ELF-1 (cell line): Measurements from ENCODE around the gene TIMM17B.
A peak's percentile ranks its signal among the peaks of the same experiment; 100 is the strongest.

Source experiments
- DNase-seq: peaks from one replicate; pipeline ENCODE4 v3.0.0-alpha.2; 2016; ENCODE audit warnings: low read depth, low spot score

Gene TIMM17B

DNA sequence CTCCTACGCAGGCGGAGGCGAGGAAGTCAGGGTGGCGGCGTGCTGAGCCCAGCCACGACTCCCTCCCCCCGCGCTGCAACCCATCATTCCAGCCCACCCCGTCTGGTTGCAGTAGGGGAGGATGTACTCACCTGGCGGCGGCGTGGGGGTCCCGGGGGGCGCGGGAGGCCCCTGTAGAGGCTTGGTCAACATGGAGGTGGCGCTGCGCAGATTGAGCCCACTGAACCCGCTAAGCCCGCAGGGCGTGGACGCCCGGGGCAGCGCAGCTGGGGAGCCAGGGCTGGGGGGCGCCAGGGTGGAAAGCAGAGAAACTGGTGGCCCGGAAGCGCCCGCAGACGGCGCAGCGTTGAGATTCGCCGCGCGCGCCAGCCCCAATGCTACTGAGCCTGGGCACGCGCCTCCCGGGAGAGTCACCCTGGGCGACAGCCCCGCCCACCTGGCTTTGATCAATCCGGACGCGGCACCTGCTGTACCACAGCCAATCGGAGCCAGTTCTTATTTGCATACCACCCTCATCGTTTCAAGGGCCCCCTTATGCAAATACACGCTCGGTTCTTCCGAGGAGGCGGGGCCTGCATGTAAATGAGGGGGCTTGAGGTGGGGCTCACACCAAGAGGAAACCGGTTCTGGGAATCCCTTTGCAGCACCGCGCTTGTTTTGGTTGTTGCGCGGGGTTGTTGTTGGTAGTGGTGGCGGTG, 21.2 kb upstream of the TIMM17B start, which contains the start of gene PIM2:
Gene PIM2, minus strand, starts transcription at position 382 of the 698 bp plus-strand sequence. Its CDS starts 190 bp downstream, at position 192.
- peak; percentile 99 for DNase-seq

DNA sequence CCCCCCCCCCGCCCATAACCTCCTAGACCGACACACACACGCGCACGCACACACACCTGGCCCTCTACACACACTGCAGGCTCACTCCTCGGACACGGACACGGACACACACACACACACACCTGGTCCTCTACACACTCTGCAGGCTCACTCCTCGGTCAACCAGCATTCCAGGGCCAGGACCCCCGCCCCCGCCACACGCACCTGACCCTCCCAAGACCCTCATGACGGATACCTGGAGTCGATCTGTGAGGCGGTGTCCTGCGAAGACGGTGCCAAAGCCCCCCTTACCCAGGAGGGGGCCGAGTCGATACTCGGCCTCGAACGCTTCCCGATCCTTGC, 20.7 kb upstream of the TIMM17B start:
- no peak for DNase-seq

DNA sequence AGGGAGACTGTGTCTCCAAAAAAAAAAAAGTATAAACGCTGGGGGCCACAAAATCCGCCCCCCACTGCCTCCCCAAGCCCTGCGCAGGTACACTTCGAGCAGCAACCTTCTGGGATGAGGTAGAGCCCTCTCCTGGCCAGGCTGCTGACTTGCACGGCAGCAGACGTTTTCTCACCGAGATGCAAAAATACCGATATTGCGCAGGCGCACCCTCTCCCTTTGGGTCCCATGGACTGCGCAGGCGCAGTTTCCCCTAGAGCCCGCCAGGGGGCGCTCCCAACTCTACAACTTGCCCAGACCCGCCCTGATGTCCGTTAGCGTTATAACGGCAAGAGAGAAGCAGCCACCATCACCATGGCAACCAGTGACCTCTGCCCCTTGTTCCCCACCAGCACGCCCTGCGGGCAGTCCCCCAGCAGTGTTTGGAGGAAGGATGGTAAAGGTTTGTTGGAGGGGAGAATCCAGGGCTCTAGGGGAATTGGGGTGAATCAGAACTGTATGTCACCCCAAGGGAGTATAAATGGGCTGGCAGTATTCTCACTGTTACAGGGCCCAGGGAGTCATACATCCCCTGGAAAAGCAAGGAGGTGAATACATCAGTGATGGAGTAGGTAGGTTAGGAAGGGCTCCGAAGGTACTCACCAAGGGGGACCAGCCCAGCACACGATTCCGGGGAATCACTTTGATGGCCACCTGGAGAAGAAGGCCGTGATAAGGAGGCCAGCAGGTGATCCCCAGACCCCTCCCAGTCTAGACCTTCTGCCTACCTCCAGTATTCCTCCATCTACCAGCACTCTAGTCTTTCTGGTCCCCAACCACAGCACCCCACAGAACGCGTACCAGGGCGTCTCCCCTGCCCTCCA, 19.8 kb upstream of the TIMM17B start:
- peak; percentile 100 for DNase-seq

DNA sequence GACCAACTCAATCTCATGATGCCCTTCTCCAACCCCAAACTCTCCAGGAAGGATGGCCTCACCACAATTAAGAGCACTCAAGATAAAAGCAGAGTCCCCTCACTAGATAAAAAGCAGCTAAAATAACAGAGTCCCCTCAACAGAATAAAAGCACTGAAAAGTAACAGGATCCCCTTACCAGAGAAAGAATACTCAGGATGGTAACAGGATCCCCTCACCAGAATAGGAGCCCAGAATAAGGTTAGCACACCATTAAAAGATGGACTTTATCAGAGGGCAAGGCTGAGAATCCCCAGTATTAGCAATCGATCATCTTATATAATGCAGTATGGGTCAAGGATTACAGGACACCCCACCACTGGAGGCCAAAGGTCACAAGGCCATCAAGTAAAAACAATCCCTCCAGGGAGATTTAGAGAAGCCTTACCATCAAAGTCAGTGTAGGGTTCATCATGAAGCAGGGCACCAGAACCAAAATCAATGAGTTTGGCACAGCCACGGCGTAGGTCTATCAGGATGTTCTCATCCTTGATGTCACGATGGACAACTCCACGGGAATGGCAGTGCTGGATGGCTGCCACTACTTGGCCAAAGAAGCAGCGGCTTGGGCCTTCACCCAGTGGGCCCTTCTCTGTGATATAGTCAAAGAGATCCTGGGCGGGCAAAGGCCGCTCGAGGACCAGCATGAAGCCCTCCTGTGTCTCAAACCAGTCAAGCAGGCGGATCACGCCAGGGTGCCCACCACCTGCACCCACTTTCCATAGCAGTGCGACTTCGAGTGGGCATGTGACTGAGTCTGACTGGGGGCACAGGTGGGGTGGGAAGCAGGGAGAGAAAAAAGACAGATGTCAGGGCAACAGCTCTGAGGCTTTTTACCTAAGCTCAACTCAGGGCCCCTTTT, 17.3 kb upstream of the TIMM17B start:
- DNase-seq = no peak

- DNase-seq = no peak
Observed at GRCh38 chrX:48913605-48914366, 16.2 kb upstream of the TIMM17B start.

DNA sequence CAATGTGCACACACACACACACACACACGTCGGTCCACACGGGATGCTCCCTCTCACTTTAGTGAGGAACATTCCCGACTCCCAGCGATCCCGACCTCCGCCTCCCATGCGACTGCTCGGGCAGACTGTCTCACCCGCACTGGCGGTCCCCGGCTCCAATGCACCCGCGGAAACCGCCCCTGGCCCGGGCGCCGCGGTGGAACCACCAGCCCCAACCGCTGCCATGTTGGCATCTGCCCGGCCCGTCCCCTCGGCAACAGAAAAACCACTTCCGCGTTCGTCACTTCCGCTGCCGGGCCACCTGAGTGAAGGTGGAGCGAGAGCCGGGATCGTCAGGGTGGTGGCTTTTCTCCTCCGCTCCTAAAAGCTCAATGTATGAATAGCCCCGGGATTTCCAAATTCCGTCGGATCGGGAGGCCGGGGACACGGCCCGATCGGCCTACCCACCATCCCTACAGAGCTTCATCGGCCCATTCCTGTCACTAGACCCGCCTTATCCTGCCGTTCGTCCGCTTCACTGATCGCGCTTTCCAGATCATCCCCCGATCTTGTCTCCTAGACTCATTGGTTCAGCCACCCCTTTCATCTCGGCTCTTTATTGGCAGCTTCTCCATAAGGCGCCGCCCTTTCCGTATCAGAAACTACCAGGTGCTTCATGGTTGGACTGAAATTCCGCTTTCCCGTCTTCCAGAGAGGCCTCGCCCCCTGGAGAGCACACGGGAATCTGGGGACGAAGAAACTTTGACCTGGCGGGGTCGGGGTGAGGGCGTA, 14.0 kb upstream of the TIMM17B start, which contains the start of gene SLC35A2:
Gene SLC35A2, minus strand, starts transcription at position 235 of the 771 bp plus-strand sequence. Its CDS starts 10 bp downstream, at position 225.
- DNase-seq = peak; percentile 94

GRCh38 chrX:48910926-48911411, 13.4 kb upstream of the TIMM17B start:
- DNase-seq = no peak

DNA sequence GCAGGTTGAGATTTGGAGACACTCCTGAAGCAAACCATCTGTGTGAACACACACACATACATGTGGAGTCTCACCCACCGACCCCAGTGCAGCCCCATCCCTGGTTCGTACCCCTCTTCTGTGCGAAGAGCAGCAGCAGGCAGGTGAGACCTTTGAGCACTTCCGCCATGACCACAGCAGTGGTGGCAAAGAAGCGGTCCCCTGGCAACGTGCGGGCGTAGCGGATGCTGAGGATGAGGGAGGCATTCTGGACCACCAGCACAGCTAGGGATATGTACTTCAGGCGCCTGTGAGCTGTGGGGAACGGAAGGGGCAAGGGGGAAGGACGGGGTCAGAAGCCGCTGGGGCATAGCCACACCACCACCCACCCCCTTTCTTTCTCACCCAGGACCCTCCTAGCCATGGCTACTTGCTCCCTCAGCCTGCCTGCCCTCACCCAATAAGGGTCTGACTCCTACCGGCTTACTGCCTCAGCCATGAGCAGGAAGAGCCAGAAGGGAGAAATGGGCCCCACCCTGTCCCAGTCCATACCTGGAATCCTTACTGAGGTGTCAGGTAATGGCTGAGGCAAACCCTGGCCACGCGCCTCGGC, 12.2 kb upstream of the TIMM17B start:
- no peak for DNase-seq

DNA sequence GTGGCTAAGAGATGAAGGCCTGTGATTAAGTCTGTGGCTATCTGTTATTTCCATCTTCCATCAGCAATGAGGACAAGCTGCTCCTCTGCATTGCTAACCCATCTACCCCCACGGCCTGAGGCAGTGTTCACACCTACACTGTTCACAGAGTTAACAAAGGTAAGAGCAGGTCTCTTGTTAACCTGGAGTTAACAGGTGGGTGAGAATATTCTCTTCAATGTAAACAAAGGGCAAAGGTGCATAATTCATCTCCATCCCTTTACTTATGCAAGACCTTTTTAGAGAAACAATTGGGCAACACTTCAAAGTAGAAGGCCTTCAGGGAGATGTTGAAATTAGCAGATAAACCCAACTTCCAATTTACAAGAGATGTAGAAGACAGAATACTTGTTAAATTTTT, 11.0 kb upstream of the TIMM17B start:
- peak; percentile 71 for DNase-seq

- no peak for DNase-seq
Observed at GRCh38 chrX:48905090-48905790, 7.7 kb upstream of the TIMM17B start.

DNA sequence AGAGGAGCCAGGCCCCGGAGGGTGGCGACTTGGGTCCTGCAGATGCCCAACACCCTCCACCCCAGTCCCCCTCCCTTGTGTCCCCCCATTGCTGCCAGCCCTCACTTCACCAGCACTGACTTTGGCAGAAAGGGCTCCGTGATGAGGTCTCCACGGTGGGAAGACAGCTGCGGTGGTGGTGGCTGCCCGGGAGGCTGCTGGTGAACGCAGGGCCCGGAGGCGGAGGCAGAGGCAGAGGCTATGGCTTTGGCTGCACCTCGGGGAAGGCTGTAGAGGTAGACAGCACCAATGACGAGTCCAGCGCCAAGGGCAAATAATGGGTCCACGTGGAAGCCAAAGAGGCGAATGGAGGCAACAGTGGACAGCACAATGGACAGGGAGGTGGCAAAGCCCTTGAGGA, 7.1 kb upstream of the TIMM17B start:
- no peak for DNase-seq

- no peak for DNase-seq
Observed at GRCh38 chrX:48904180-48904579, 6.6 kb upstream of the TIMM17B start.

GRCh38 chrX:48903290-48903689, 5.7 kb upstream of the TIMM17B start:
- DNase-seq = no peak

- DNase-seq = no peak
Observed at GRCh38 chrX:48902776-48903175, 5.2 kb upstream of the TIMM17B start.

DNA sequence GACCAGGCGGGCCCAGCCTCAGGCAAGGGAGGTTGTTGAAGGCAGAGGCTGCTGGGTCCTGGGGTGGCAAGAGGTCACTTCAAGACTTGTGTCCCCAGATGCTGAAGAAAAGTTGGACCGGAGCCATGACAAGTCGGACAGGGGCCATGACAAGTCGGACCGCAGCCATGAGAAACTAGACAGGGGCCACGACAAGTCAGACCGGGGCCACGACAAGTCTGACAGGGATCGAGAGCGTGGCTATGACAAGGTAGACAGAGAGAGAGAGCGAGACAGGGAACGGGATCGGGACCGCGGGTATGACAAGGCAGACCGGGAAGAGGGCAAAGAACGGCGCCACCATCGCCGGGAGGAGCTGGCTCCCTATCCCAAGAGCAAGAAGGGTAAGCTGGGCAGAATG, 4.6 kb upstream of the TIMM17B start:
- no peak for DNase-seq

- DNase-seq = no peak
Observed at GRCh38 chrX:48901069-48901468, 3.5 kb upstream of the TIMM17B start.

- DNase-seq = no peak
Observed at GRCh38 chrX:48899078-48899410, 1.5 kb upstream of the TIMM17B start.

DNA sequence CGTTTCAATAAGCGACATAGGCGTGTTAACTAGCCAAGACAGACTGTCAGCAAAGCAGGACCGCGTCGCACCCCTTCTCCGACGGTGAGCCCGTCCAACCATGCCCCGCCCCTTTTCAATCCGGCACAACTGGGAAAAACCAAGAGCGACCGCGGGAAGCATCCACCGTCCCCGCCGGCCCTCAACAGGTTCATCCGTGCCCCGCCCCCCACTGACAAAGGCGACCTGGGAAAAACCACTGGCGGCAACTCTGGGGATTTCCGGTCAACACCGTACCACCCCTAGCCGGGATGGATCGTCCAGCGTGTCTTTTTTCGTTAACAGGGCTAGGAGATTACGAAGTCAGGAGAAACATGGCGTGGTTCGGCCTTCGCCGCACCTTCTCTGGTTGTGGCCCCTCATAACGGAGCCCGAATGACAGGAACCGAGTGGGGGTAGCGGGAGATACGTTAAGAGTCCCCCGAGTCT, 377 bp downstream of the TIMM17B start:
- DNase-seq = peak; percentile 95

- DNase-seq = no peak
Observed at GRCh38 chrX:48896611-48897011, 957 bp downstream of the TIMM17B start.
